Measurements from ENCODE around the gene PTGES2. TPM values are rescaled to one million over a fixed set of nuclear protein-coding genes. Genes with fewer than 3 reads are reported as not detected.

Gene PTGES2
- polyA plus RNA-seq, 1 experiment: 91.9 TPM

DNA sequence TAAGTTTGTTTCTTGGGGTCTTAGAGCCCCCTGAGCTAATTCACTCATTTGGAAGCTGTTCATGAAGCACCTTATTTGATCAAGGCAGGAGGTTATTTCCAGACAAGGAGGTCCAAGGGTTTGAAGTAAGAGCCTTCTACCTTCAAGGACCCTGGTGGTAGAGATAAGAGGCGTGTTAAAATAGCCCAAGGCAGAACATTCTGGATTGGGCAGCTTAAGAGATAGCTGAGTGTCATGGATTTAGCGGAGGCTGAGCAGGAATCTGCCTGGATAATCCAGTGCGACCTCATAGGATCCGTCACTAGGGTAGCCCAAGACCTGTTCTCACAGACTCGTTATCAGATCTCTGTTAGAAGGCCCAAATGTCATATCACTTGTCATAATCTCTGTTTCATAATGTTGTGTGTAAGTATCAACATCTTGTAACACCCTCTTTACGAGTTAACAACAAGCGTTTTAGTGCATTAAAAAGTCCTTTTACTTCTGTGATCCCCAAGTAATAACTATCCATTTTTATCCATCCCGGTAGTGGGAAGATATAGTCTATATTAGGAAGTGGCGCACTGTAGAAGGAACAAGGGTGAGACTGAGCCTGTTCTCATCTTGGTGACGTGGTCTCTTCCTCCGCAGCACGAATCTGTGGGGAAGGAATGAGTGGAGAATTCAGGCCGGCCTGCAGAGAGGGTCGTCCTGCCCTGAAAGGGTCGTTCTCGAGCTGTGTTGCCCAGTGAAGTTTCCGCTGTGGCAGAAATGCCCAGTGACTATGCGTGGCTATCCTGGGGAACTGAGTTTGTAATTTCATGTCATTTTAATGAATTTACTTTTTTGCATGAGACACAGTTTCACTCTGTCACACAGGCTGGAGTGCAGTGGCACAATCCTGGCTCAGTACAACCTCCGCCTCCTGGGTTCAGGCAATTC, 30.7 kb downstream of the PTGES2 start:
- ChIA-PET POLR2A (no interaction called here), CTCF (interaction anchor here (0.6 to 5.5 kb wide), 3 partner anchors 14 to 29 kb away, joined by 3 to 33 read pairs (median 7); no protein-coding TSS in a partner anchor)
- H3K27me3 ChIP-seq (ENCODE audit: control insufficient read depth, insufficient read depth, low read length): no peaks in the 10 kb centered on the region
- peaks cover 8% of the 10 kb centered on the region for H3K36me3 ChIP-seq (ENCODE audit: control insufficient read depth, insufficient read depth, low read length)
- H3K4me3 ChIP-seq (ENCODE audit: low read depth, low read length): no peak overlapping the region
- no peak for DNase-seq (ENCODE audit: low read depth)
- TF ChIP-seq, protein P1, sequence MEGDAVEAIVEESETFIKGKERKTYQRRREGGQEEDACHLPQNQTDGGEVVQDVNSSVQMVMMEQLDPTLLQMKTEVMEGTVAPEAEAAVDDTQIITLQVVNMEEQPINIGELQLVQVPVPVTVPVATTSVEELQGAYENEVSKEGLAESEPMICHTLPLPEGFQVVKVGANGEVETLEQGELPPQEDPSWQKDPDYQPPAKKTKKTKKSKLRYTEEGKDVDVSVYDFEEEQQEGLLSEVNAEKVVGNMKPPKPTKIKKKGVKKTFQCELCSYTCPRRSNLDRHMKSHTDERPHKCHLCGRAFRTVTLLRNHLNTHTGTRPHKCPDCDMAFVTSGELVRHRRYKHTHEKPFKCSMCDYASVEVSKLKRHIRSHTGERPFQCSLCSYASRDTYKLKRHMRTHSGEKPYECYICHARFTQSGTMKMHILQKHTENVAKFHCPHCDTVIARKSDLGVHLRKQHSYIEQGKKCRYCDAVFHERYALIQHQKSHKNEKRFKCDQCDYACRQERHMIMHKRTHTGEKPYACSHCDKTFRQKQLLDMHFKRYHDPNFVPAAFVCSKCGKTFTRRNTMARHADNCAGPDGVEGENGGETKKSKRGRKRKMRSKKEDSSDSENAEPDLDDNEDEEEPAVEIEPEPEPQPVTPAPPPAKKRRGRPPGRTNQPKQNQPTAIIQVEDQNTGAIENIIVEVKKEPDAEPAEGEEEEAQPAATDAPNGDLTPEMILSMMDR (IDR thresholded peaks at IDR 0.05; ENCODE audit: insufficient read depth, low read depth, low read length): no peak

DNA sequence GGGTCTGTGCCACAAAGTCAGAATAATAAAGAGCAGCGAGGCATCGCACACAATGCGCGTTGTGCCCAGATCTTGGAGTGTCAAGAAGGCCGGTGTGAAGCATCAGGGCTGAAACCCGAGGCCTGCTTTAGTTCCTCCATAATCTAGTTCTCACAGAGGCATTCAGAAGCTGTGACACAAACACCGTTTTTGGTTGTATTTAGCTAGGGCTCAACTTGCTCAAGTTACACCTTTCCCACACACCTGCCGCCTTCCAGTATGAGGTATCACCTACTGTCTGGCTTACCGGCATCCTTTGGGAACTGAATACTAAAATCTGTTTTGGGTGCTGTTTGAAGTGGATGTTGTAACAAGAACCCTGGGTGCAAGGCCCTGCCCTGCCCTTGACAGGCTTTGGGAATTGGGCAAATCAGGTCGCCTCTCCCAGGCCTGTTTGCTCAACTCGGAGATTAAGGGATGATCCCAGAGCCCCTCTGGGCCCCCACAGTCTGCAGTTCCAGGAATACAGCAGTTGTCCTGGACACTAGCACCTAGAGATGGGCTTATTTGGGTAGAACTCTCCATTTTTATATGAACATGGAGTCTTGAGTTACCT, 32.5 kb downstream of the PTGES2 start:
- ChIA-PET POLR2A (no interaction called here), CTCF (interaction anchor here (1.2 to 4.7 kb wide), 3 partner anchors 13 to 27 kb away, joined by 3 to 40 read pairs (median 5); partner anchors contain the start of gene SLC25A25)
- Histone ChIP-seq H3K4me3 (ENCODE audit: low read depth, low read length) (no peak overlapping the region), H3K27me3 (ENCODE audit: control insufficient read depth, insufficient read depth, low read length) (no peaks in the 10 kb centered on the region), H3K36me3 (ENCODE audit: control insufficient read depth, insufficient read depth, low read length) (no peaks in the 10 kb centered on the region)
- TF ChIP-seq, protein P1 (IDR thresholded peaks at IDR 0.05; ENCODE audit: insufficient read depth, low read depth, low read length): no peak
- no peak for DNase-seq (ENCODE audit: low read depth)

DNA sequence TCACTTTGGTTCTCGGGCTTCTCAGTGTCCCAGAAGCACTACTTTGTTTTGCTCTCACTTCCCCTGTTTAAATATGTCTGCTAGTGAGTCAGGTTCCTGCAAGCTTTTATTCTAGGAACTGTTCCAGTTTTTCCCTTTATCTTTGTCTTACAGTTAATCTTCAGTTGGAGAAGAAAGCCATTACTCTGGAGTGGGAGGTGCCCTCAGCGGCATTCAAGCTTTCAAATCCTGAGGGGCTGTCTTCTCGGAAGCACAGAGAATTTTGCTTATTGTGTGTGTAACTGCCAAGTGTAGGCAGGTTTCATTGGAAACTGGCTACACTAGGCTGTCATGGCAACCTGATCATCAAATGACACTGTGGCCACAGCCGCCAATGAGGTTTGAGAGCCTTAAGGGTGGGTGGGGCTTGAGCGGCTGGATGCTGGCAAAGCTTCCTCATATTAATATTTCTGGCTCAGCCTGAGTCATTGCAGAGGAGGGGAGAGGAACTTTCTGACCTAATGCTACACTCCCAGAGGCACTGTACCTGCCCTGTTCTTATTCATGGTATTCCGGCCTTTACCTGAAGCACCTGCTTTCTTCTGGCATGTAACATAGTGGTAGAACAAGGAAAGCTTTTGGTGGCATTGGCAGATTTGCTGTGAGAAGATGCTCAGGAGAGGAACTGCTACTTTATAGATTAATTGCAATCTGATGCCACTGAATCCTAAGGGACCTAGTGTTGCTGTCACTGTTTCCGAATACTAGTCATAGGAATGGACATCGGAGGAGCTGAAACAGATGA, 33.2 kb downstream of the PTGES2 start:
- ChIA-PET CTCF (interaction anchor here (0.8 to 4.7 kb wide), 5 partner anchors 9 to 151 kb away, joined by 3 to 40 read pairs (median 5); partner anchors contain the start of gene SLC25A25), POLR2A (interaction anchor here (0.6 kb wide), 1 partner anchor 406 kb away, joined by 3 read pairs; no protein-coding TSS in a partner anchor)
- DNase-seq (ENCODE audit: low read depth): peak; percentile 91
- H3K4me3 ChIP-seq (ENCODE audit: low read depth, low read length): peak overlapping the region; percentile 10
- H3K27me3 ChIP-seq (ENCODE audit: control insufficient read depth, insufficient read depth, low read length): no peaks in the 10 kb centered on the region
- no peaks in the 10 kb centered on the region for H3K36me3 ChIP-seq (ENCODE audit: control insufficient read depth, insufficient read depth, low read length)
- TF ChIP-seq, protein P1 (IDR thresholded peaks at IDR 0.05; ENCODE audit: insufficient read depth, low read depth, low read length): no peak

- no peak overlapping the region for H3K4me3 ChIP-seq (ENCODE audit: low read depth, low read length)
- TF ChIP-seq, protein P1 (IDR thresholded peaks at IDR 0.05; ENCODE audit: insufficient read depth, low read depth, low read length): no peak
- H3K27me3 ChIP-seq (ENCODE audit: control insufficient read depth, insufficient read depth, low read length): no peaks in the 10 kb centered on the region
- POLR2A ChIA-PET: no interaction called here
- CTCF ChIA-PET: interaction anchor here (0.8 to 4.7 kb wide), 7 partner anchors 9 to 151 kb away, joined by 3 to 40 read pairs (median 3); no protein-coding TSS in a partner anchor
- DNase-seq (ENCODE audit: low read depth): no peak
- no peaks in the 10 kb centered on the region for H3K36me3 ChIP-seq (ENCODE audit: control insufficient read depth, insufficient read depth, low read length)
These were observed 34.5 kb downstream of the PTGES2 start for GRCh38 chr9:128093011-128093410.
